GM23338 (cell line): ENCODE measurements around the gene CTNNA3. TPM values are rescaled to one million over a fixed set of nuclear protein-coding genes. Genes with fewer than 3 reads are reported as not detected.

Experiments used
- ATAC-seq: fragments of 200-7000 bp; cut with Tn5 transposase; 3 replicates; pipeline ENCODE4 v1.9.1; 2020
- DNase-seq: peaks from one replicate; pipeline ENCODE4 v3.0.0-alpha.2; 2015; ENCODE audit warnings: low spot score
- H2AFZ ChIP-seq: fragments of 200-600 bp; sonication (generic); 2 replicates; pipeline ENCODE4 v1.8.0; 2016; ENCODE audit warnings: antibody characterized with exemption, mild to moderate bottlenecking, moderate library complexity
- H3F3A ChIP-seq: fragments of 200-600 bp; sonication (generic); replicated peaks from 2 replicates; pipeline ENCODE4 v1.8.0; 2017; ENCODE audit warnings: antibody characterized with exemption, mixed run types, low read depth
- H3K27ac ChIP-seq: fragments of 200-600 bp; sonication (generic); 2 replicates; pipeline ENCODE4 v1.6.1; 2016; ENCODE audit warnings: low read depth
- H3K27me3 ChIP-seq: fragments of 200-600 bp; sonication (generic); 2 replicates; pipeline ENCODE4 v1.8.0; 2016; ENCODE audit warnings: mild to moderate bottlenecking, mixed run types, moderate library complexity; ENCODE audit not compliant: insufficient read depth
- H3K36me3 ChIP-seq: fragments of 200-600 bp; sonication (generic); 2 replicates; pipeline ENCODE4 v1.8.0; 2016; ENCODE audit warnings: mild to moderate bottlenecking; ENCODE audit not compliant: insufficient read depth
- H3K4me1 ChIP-seq: fragments of 200-600 bp; sonication (generic); 2 replicates; pipeline ENCODE4 v1.8.0; 2016; ENCODE audit warnings: mild to moderate bottlenecking, moderate library complexity; ENCODE audit not compliant: insufficient read depth
- H3K4me2 ChIP-seq: fragments of 200-600 bp; sonication (generic); 2 replicates; pipeline ENCODE4 v1.7.1; 2017; ENCODE audit warnings: mixed run types
- H3K4me3 ChIP-seq: fragments of 200-600 bp; sonication (generic); 2 replicates; pipeline ENCODE4 v1.6.1; 2016; ENCODE audit warnings: mixed run types
- H3K79me2 ChIP-seq: fragments of 200-600 bp; sonication (generic); replicated peaks from 2 replicates; pipeline ENCODE4 v1.8.0; 2017; ENCODE audit warnings: mild to moderate bottlenecking; ENCODE audit not compliant: insufficient read depth
- H3K9me2 ChIP-seq: fragments of 200-600 bp; sonication (generic); 2 replicates; pipeline ENCODE4 v1.8.0; 2017; ENCODE audit not compliant: insufficient read depth
- H4K20me1 ChIP-seq: fragments of 200-600 bp; sonication (generic); replicated peaks from 2 replicates; pipeline ENCODE4 v1.8.0; 2017; ENCODE audit warnings: mild to moderate bottlenecking; ENCODE audit not compliant: insufficient read depth
- H3K27ac Mint-ChIP-seq: 2 replicates; pipeline ENCODE4 v1.8.0; 2020; ENCODE audit warnings: inconsistent platforms, mild to moderate bottlenecking, moderate library complexity, mixed read lengths
- H3K27me3 Mint-ChIP-seq: 3 replicates; pipeline ENCODE4 v1.8.0; 2022; ENCODE audit warnings: low read depth, mild to moderate bottlenecking, moderate library complexity, mixed read lengths, inconsistent platforms; ENCODE audit not compliant: insufficient read depth, poor library complexity
- H3K36me3 Mint-ChIP-seq: 3 replicates; pipeline ENCODE4 v1.8.0; 2021; ENCODE audit warnings: low read depth, mild to moderate bottlenecking, inconsistent platforms, moderate library complexity, mixed read lengths
- H3K4me1 Mint-ChIP-seq: 3 replicates; pipeline ENCODE4 v1.8.0; 2020; ENCODE audit warnings: mild to moderate bottlenecking, inconsistent platforms, mixed read lengths
- H3K4me3 Mint-ChIP-seq: 3 replicates; pipeline ENCODE4 v1.8.0; 2021; ENCODE audit warnings: moderate library complexity, mild to moderate bottlenecking, inconsistent platforms, mixed read lengths
- H3K9me3 Mint-ChIP-seq: 3 replicates; pipeline ENCODE4 v1.8.0; 2020; ENCODE audit warnings: moderate library complexity, mild to moderate bottlenecking, inconsistent platforms, mixed read lengths
- CREB1 ChIP-seq: fragments of 250-450 bp; sonication (Bioruptor Pico); IDR thresholded peaks from 2 replicates; pipeline ENCODE4 v1.5.0; 2020; ENCODE audit warnings: low read depth, mild to moderate bottlenecking, moderate library complexity
- CTCF ChIP-seq, 2 experiments: fragments of 200-600 bp in 1 of 2; sonication (generic) in 1 of 2; conservative IDR thresholded peaks; 2 replicates each; pipeline versions ENCODE4 v1.5.1 to v1.6.1; 2016 to 2017; ENCODE audit warnings: antibody characterized with exemption in 2 of 2, low read depth in 2 of 2, mild to moderate bottlenecking in 2 of 2, moderate library complexity in 1 of 2
- EZH2 ChIP-seq: fragments of 200-600 bp; sonication (generic); IDR thresholded peaks from one replicate; pipeline ENCODE4 v1.8.0; 2017; ENCODE audit warnings: antibody characterized with exemption, mild to moderate bottlenecking, low read depth; ENCODE audit not compliant: unreplicated experiment
- EZH2phosphoT487 ChIP-seq: fragments of 200-600 bp; sonication (generic); IDR thresholded peaks from one replicate; pipeline ENCODE4 v1.8.1; 2018; ENCODE audit warnings: antibody characterized with exemption; ENCODE audit not compliant: unreplicated experiment
- JUNB ChIP-seq: IDR thresholded peaks from one replicate; pipeline ENCODE4 v1.6.1; 2016; ENCODE audit warnings: antibody characterized with exemption; ENCODE audit not compliant: unreplicated experiment
- NANOG ChIP-seq: IDR thresholded peaks from 2 replicates; pipeline ENCODE4 v1.6.1; 2016; ENCODE audit warnings: antibody characterized with exemption, borderline replicate concordance
- POLR2AphosphoS5 ChIP-seq: IDR thresholded peaks from 2 replicates; pipeline ENCODE4 v1.6.1; 2016; ENCODE audit warnings: antibody characterized with exemption, low read depth
- STAT1 ChIP-seq: IDR thresholded peaks from one replicate; pipeline ENCODE4 v1.6.1; 2016; ENCODE audit warnings: antibody characterized with exemption; ENCODE audit not compliant: unreplicated experiment
- ZNF114 ChIP-seq: fragments of 250-450 bp; sonication (Bioruptor Pico); IDR thresholded peaks from 2 replicates; pipeline ENCODE4 v1.5.0; 2020; ENCODE audit warnings: mild to moderate bottlenecking, moderate library complexity
- ZNF331 ChIP-seq: fragments of 250-450 bp; sonication (Bioruptor Pico); IDR thresholded peaks from 2 replicates; pipeline ENCODE4 v1.5.0; 2020; ENCODE audit warnings: low read depth, mild to moderate bottlenecking, moderate library complexity
- ZNF462 ChIP-seq: fragments of 250-450 bp; sonication (Bioruptor Pico); IDR thresholded peaks from 2 replicates; pipeline ENCODE4 v1.5.0; 2020; ENCODE audit warnings: mild to moderate bottlenecking, moderate library complexity
- polyA plus RNA-seq: library from polyadenylated mRNA; unstranded; fragments of >200 nt; fragmentation: Nextera tagmentation; extraction: Ambion mirVana; gene quantifications from 2 replicates; pipeline ENCODE4 v1.2.1, GENCODE V29; 2016
- total RNA-seq: library from RNA; depleted of rRNA; stranded (reverse); fragments of >200 nt; shearing (Covaris generic); gene quantifications from 2 replicates; pipeline ENCODE4 v1.2.3, GENCODE V29; 2014
- TF ChIP-seq, protein P1 (sequence below): IDR thresholded peaks from one replicate; pipeline ENCODE4 v1.6.1; 2018; ENCODE audit warnings: antibody characterized with exemption; ENCODE audit not compliant: unreplicated experiment
- TF ChIP-seq, protein P2 (sequence below): IDR thresholded peaks from 2 replicates; pipeline ENCODE4 v1.6.1; 2016; ENCODE audit warnings: antibody characterized with exemption

Gene CTNNA3
- total and polyA plus RNA-seq, 2 experiments from 2014 or later: 0.71 to 3.3 TPM

DNA sequence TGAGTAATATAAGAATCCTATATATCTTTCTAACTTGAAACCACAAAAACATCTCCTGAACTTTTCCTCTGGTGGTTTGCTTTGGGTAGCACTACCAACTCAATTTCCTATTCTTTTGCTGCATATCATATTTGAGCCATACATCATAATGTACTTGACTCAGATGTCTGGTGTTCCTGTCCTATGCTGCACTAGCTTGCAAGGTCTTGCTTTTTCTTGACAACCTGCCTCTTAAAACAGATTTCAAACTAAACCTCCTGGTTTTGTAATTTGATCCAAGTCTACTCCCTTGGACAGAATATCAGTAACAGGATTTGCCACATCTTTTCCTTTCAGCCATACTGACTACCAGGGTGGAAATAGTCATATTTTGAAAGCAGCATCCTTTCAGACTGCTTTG, 1290.4 kb downstream of the CTNNA3 start:
- ATAC-seq (no peak), DNase-seq (no peak)
- Mint-ChIP-seq H3K4me3 (no peak overlapping the region), H3K27me3 (peaks cover 2% of the 10 kb centered on the region), H3K27ac (no peak overlapping the region), H3K9me3 (no peaks in the 10 kb centered on the region), H3K4me1 (peaks cover 2% of the 10 kb centered on the region; the same call in 1 of the 3 replicates), H3K36me3 (no peaks in the 10 kb centered on the region)
- H3K27ac ChIP-seq: no peak overlapping the region
- 0 out of 2 replicates have a peak, but pooled peaks cover 3% of the 10 kb centered on the region for H3K9me2 ChIP-seq
- H3K36me3 ChIP-seq: no peaks in the 10 kb centered on the region
- H3K27me3 ChIP-seq: no peaks in the 10 kb centered on the region
- H3K4me1 ChIP-seq: no peaks in the 10 kb centered on the region
- H3K4me3 ChIP-seq: no peak overlapping the region
- H3F3A ChIP-seq: no peaks in the 10 kb centered on the region
- no peaks in the 10 kb centered on the region for H3K79me2 ChIP-seq
- no peak overlapping the region for H2AFZ ChIP-seq
- H3K4me2 ChIP-seq: no peak overlapping the region
- no peaks in the 10 kb centered on the region for H4K20me1 ChIP-seq
- no peak for TF ChIP-seq ZNF331 (CRISPR knock-in tag)
- no peak for TF ChIP-seq EZH2
- no peak for TF ChIP-seq ZNF462 (CRISPR knock-in tag)
- TF ChIP-seq JUNB: no peak
- no peak for TF ChIP-seq POLR2AphosphoS5
- TF ChIP-seq CREB1 (CRISPR knock-in tag): no peak
- TF ChIP-seq CTCF (conservative IDR thresholded peaks at IDR 0.05; ENCODE audit: low read depth in 2 of 2): no peak
- no peak for TF ChIP-seq ZNF114 (CRISPR knock-in tag)
- no peak for TF ChIP-seq EZH2phosphoT487
- TF ChIP-seq NANOG: no peak
- TF ChIP-seq, protein P1, sequence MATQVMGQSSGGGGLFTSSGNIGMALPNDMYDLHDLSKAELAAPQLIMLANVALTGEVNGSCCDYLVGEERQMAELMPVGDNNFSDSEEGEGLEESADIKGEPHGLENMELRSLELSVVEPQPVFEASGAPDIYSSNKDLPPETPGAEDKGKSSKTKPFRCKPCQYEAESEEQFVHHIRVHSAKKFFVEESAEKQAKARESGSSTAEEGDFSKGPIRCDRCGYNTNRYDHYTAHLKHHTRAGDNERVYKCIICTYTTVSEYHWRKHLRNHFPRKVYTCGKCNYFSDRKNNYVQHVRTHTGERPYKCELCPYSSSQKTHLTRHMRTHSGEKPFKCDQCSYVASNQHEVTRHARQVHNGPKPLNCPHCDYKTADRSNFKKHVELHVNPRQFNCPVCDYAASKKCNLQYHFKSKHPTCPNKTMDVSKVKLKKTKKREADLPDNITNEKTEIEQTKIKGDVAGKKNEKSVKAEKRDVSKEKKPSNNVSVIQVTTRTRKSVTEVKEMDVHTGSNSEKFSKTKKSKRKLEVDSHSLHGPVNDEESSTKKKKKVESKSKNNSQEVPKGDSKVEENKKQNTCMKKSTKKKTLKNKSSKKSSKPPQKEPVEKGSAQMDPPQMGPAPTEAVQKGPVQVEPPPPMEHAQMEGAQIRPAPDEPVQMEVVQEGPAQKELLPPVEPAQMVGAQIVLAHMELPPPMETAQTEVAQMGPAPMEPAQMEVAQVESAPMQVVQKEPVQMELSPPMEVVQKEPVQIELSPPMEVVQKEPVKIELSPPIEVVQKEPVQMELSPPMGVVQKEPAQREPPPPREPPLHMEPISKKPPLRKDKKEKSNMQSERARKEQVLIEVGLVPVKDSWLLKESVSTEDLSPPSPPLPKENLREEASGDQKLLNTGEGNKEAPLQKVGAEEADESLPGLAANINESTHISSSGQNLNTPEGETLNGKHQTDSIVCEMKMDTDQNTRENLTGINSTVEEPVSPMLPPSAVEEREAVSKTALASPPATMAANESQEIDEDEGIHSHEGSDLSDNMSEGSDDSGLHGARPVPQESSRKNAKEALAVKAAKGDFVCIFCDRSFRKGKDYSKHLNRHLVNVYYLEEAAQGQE: no peak
- TF ChIP-seq, protein P2, sequence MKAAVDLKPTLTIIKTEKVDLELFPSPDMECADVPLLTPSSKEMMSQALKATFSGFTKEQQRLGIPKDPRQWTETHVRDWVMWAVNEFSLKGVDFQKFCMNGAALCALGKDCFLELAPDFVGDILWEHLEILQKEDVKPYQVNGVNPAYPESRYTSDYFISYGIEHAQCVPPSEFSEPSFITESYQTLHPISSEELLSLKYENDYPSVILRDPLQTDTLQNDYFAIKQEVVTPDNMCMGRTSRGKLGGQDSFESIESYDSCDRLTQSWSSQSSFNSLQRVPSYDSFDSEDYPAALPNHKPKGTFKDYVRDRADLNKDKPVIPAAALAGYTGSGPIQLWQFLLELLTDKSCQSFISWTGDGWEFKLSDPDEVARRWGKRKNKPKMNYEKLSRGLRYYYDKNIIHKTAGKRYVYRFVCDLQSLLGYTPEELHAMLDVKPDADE: no peak
- no peak for TF ChIP-seq STAT1
